ENCODE data around the gene LDLRAD4.

The LDLRAD4 gene

DNA sequence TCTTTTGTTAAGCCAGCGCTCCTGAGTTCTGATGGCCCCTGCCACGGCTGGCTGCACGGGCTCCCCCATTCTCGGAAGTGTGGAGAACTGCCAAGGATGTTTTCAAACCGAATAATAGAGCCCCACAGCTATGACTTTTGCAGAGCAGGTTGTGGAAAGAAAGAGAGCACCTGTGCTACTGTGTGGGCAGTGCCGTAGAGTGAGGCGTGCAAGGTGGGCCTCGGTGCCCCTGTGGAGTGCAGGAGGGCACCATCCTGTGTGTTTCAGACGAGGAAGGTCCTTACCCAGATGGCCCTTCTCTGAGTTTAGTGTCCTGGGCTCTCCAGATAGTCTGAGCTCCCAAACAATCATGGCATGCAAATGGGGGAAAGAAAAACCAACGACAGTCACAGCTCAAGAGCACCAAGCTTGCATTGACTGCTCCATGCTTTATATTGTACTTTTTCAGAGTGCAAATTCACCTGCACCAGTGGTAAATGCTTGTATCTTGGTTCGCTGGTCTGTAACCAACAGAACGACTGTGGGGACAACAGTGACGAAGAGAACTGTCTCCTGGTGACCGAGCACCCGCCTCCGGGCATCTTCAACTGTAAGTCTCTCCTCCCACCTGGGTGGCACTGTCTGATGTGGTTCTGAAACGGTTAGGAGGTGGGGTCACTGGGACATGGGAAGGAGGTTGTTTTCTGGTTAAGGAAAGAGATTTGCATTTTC lies 219.4 kb downstream of the LDLRAD4 start:
- in situ Hi-C loops (cut with MboI; ENCODE audit: low sequenced_read_pairs), result loop anchor here (25.0 kb wide), 1 partner anchor 174 kb away; no protein-coding TSS in a partner anchor

DNA sequence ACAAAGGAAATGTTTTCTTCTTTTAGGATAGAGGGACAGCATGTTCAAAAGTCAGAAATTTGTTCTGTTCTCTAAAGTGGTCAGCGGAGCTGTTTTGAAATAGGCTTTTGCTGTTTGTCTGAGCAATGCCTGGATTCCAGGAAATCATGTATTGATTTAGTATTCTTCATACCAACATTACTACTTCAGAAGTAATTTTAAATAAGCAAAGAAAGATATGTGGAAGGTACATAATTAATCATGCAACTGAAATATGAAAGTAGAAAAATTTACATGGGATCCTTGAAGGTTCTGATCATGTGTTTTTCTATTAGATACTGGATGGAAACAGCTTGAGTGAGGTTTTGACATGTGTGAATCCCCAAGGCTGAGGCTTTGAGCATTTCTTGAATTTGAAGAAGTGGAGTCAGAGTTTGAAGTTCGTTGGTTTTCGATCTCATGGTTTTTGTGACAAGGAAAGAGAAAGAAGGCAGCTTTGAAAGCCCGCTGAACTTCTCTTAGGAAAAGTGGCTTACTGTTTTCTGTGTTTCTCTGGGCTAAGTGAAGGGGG lies 220.0 kb downstream of the LDLRAD4 start:
- in situ Hi-C loops (cut with MboI; ENCODE audit: low sequenced_read_pairs), result loop anchor here (25.0 kb wide), 1 partner anchor 174 kb away; no protein-coding TSS in a partner anchor

DNA sequence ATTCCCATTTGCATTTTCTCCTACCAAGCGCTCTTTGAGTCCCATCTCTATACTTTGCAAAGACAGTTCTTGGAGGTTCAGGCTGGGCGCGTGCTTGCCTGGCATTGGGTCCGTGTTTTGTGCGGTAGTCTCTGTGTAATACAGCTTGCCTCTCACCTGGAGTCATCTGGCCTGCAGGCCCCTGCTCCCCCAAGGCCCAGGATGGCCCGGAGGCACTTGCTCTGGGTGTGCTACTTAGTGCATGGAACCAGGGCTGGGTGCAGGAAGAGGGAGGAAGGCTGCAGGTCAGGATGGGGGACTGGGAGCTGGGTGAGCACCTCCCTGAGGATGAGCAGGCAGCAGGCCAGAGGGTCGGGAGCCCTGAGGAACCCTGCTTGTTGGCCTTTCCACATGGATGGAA lies 220.9 kb downstream of the LDLRAD4 start:
- in situ Hi-C loops (cut with MboI; ENCODE audit: low sequenced_read_pairs), result loop anchor here (25.0 kb wide), 1 partner anchor 173 kb away; no protein-coding TSS in a partner anchor

DNA sequence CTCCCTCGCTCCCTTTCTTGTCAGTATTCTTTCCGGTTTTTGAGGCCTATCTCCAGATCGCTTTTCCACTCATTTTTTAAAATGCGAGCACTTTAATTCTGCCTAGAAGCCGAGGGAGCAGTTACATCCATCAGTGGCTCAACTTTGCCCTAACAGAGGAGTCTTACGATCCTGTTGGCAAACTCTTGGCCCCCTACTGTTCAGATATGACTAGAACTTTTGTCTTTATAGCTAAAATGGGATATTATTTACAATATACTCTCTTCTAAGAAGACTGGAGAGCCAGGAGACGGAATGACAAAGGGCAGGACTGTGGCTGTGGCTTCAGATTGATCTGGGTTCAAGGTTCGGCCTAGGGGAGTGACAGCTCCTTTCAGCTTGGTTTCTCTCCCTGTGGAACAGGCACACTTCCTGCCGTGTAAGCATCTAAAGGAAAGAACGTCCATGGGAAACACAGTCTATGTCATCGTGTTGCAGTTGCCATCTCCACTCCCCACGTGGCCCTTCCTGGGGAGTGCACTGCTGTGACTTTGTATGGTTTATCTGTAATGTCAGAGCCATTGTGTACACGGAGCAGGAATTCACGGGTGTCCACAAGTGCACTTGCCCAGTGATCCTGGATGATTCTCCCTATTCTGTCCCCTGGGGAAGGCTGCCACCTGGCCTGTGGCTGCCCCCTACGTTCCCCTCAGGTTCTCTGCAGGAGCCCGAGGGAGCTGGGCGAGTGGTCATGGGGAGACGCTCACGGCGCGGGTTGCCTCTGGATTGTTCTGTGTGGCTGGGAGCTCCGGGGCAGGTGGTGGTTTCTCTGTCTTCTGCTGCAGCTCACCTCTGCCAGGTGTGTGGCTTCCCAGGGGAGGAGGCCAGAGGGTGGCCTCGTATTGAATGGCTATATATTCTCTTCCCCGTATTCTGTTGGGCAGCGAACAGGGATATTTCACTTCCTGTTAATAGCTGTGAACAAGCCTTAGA lies 222.0 kb downstream of the LDLRAD4 start:
- in situ Hi-C loops (cut with MboI; ENCODE audit: low sequenced_read_pairs), result loop anchor here (25.0 kb wide), 1 partner anchor 172 kb away; no protein-coding TSS in a partner anchor

DNA sequence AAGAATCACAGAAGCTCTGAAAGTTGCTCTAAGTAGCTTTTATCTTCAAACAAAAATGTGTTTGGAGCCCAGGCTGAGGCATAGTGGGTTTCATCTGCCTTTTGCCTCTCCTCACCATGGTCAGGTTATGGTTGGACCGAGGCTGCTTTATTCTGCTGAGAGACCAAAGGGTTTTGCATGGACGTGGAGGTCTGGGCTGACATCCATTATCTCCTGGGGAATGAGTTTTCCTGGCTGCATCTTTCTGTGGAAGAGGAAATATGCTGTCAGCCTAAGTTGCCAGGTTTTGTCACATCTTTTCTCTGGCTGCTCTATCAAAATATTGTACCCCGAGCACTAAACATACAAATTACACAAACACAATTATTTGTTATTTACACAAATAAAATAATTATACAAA lies 223.2 kb downstream of the LDLRAD4 start:
- in situ Hi-C loops (cut with MboI; ENCODE audit: low sequenced_read_pairs), result loop anchor here (25.0 kb wide), 1 partner anchor 171 kb away; no protein-coding TSS in a partner anchor

DNA sequence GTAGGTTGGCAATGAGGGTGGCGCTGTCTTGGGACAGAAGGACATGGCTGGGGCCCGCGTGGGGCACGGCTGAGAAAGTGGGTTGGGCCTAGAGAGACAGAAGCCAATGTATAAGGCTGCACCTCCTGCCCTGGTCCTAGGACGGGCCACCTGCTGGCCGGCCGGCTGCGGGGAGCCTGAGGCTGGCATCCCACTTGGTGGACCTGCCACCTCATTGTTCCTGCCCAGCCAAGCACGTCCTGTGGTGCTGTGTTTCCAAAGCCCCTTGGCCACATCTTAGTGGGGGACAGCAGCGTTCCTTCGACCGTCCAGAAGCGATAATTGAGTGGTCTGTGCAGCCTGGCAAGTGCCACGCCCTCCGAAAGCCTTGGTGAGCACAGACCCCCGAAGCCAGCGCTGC lies 223.9 kb downstream of the LDLRAD4 start:
- in situ Hi-C loops (cut with MboI; ENCODE audit: low sequenced_read_pairs), result loop anchor here (25.0 kb wide), 1 partner anchor 170 kb away; no protein-coding TSS in a partner anchor

DNA sequence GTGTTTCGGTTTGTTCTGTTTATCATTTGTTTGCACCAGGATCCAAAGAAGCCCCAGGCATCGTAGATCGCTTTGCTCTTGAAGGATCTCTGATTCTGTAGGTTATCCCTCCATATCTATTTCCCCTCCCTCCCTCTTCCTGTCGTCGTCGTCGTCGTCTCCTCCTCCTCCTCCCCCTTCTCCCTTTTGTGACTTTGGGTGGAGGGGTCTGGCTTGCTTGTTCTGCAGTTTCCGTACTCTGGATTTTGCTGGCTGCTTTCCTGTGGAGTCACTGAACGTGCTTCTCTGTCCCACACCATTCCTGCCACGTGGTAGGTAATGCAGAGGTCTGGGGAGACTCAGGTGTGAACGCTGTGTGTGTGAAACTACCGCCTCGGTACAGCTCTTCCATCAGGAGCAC lies 225.0 kb downstream of the LDLRAD4 start:
- in situ Hi-C loops (cut with MboI; ENCODE audit: low sequenced_read_pairs), result loop anchor here (25.0 kb wide), 1 partner anchor 169 kb away; no protein-coding TSS in a partner anchor

DNA sequence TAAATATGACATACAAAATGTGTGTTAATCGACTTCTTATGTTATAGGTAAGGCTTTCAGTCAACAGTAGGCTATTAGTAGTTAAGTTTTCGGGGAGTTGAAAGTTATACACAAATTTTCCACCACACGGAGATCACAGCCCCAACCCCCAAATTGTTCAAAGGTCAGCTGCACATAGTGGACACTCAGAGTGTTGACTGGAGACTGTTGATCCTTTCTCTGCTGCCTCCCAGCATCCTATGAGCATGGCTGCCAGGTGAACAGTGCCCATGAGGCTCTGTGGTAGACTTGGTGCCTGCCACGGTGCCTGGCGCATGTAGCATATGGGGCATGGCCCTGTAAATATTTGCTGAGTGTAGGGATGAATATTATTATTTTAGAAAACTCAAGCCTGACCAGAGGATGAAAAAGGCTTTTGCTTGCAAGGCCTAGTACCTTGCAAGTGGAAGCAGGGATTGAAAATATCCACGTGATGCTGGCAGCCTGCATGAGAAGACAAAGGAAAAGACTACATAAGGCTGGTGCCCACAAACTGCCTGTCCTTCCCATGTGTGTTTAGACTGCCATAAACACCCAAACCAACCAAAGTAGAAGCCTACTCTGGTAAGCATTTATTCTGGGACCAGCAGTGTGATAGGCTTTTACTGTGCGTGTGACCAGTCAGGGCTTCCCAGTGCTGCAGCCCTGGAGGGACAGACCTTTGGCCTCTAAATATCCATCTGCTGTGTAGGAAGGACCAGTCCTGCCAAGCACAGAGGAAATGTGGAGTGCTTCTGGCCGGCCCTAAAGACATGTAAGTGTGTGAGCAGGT lies 226.1 kb downstream of the LDLRAD4 start:
- in situ Hi-C loops (cut with MboI; ENCODE audit: low sequenced_read_pairs), result loop anchor here (25.0 kb wide), 1 partner anchor 168 kb away; no protein-coding TSS in a partner anchor

DNA sequence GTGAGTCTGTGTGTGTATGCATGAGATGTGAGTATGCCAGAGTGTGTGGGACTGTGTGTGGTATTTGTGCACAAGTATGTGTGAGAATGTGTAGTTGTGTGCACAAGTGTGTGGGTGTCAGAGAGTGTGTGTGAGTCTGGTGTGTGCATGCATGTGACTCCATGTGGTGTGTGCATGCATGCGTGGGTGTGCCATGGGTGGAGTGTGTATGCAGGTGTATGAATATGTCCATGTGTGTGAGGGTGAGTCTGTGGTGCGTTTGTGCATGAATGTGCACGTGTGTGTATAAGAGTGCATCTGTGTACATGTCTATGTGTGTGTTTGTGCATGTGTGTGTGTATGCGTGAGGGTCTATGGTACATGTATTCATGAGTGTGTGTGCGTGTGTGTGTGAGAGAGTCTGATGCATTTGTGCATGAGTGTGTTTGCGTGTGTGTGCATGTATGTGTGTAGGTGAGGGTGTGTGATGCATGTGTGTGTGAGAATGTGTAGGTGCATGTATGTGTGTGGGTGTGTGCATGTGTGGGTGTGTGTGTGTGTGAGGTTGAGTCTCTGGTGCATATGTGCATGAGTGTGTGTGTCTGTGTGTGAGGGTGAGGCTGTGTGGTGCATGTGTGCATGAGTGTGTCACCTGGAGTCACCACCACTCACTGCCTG lies 226.8 kb downstream of the LDLRAD4 start:
- in situ Hi-C loops (cut with MboI; ENCODE audit: low sequenced_read_pairs), result loop anchor here (25.0 kb wide), 1 partner anchor 167 kb away; no protein-coding TSS in a partner anchor

DNA sequence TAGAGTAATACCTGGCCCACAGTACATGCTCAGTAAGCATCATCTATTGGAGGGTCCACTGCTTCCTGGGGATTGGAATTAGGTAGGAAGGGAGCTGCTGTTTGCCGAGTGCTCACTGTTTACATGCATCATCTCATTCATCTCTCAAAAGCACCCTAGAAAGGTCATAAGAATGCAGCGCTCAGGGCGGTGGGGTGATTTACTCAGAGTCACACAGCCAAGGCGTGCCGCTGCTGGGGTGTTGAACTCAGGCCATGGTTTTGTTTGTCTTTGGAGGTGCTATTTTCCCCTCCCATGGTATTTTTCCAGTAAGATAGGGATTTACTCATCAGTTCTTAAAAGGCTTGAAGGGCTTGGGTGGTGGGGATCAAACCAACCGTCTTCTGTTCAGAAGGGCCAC lies 227.5 kb downstream of the LDLRAD4 start:
- in situ Hi-C loops (cut with MboI; ENCODE audit: low sequenced_read_pairs), result loop anchor here (25.0 kb wide), 1 partner anchor 166 kb away; no protein-coding TSS in a partner anchor

DNA sequence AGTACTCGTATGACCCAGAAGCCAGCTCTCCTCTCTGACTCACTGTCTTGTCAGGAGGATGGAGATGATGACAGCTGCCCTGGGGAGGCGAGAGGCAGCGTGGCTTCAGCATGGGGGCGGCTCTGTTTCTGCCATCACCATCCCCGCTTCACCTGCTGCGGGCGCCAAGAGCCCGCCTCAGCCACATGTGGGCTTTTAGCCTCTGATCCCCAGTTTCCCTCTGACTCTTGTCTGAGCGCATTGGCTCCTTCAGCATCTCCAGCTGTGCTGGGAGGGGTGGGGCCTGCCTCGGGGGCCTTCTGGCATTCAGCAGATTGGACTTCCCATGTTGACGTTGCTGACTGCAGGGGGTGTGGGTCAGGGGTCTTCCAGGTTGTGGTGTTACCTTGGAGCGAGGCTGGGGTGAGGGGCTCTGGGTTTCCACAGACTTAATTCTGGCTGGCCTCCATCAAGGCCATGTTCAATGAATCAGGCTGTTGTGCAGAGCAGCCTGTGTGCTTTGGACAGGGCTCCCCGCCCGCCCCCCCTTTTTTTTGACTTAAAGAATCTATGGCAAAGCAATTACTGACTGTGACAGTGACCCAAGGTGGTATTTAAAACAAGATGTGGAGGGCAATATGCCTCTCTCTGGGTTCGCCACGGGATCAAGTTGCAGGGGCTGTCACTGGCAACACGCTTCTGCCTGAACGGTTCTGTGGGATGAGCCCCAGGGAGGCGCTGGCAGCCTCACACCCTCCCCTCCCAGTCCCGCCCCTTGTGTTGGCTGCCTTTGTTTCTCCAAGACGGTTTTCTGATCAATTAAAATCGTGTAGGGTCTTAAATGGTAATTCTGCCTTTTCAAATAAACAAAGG lies 228.3 kb downstream of the LDLRAD4 start:
- in situ Hi-C loops (cut with MboI; ENCODE audit: low sequenced_read_pairs), result loop anchor here (25.0 kb wide), 1 partner anchor 165 kb away; no protein-coding TSS in a partner anchor

DNA sequence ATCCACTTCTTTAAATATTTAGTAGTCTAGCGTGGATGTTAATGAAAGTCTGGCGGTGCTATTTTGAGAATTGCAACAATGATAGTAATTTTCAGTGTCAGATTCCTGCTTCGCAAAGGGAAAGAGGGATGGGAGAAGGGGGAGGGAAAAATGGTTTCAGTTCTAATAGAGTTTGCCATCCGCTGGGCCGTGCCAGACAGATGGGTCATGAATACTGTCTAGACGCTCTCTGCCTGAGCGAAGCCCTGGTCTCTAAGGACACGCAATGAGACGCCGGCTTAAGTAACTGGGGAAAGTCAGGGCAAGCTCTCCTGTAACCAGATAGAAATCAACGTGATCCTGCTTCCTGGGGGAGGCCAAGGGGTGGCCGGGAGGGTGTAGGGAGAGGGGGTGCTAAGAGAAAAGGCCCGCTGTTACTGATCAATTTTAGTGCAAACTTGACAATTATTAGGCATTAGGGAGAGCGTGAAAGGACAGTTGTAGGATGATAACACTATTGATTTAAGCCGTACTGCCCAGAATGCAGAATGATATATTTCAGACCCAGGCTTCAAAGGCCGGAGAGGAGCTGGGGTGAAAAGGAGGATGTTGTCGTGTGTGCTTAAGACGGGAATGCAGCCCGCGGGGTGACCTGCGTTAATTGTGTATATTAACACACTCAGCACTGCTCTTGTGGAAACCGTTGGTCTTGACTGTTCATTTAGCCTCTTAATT lies 229.2 kb downstream of the LDLRAD4 start:
- in situ Hi-C loops (cut with MboI; ENCODE audit: low sequenced_read_pairs), result loop anchor here (25.0 kb wide), 1 partner anchor 165 kb away; no protein-coding TSS in a partner anchor

DNA sequence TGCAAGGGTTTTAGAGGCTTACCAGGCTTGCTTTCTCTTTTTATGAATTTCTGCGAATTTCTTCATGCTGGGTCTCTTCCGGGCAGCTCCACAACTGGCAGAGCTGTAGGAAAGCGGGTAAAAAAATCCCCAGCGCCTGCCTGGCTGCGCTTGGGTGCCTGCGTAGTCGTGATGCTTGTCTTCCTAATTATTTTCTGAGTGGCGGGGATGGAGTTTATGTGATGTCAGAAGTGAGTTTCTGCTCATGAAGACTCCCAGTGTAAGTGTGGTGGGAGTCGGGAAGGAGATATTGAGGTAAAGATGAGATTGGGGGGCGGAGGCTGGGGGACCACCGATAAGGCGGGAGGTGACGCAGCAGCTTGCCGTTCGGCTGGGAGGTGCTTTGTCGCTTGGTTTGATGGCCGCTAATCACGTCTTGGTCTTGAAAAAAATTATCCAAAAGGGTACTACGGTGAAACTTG lies 229.8 kb downstream of the LDLRAD4 start:
- in situ Hi-C loops (cut with MboI; ENCODE audit: low sequenced_read_pairs), result loop anchor here (25.0 kb wide), 1 partner anchor 164 kb away; no protein-coding TSS in a partner anchor

DNA sequence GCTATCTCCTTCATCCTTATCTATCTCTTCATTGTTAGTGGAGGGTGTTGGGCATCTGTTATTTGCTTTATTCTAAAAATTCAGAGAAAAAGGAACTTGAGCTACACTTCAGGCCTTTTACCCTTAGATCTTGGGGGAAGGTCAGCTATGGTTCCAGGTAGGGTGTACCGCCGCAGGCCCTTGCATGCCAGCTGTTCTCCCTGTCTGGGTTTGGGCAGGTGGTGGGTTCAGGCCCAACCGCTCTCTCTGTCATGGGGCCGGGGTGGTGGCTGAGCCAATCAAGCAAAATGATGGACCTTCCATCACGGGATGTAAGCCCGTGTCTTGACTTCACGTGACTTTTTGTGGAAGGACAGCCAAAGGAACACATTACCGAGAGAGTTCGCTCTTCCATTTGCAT lies 231.1 kb downstream of the LDLRAD4 start:
- in situ Hi-C loops (cut with MboI; ENCODE audit: low sequenced_read_pairs), result loop anchor here (25.0 kb wide), 1 partner anchor 163 kb away; no protein-coding TSS in a partner anchor

DNA sequence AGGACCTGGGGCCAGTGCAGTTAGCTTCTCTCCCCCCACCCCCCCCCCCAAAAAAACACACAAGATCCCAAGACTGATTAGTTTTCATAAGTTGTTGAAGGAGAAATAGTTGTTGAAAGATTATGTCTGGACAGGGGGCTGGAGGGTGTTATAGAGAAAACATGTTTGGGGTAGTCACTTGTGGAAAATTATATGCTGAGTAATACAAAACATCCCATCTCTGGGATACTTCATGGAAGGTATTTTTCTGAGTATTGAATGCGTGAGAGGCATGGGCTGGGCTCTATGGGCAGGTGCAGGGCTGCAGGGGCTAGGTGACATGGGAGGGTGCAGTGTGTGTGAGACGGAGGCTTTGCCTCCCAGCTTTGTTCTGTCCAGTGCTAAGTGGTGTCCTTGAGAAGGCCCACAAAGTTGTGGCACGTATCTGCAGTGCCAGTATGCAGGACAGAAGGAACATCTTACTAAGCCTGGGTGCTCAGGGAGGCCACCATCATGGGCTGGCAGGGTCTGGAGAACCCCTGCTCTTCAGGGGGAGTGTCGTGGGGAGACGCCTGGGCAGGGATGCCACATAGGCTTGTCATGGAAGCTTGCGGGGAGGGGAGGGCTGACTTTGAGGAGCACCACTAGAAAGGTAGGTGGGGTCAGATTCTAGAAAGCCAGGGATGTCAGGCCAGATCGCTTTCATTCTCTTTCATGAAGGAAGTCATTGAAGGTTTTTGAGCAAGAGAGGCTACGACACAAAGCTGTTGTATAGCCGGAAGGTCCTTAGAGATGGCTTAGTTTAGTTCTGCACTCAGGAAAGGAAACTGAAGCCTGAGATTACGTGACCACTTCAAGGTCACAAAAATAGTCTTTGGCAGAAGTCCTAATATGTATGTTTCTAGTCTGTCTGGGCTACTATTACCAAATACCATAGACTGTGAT lies 232.0 kb downstream of the LDLRAD4 start:
- in situ Hi-C loops (cut with MboI; ENCODE audit: low sequenced_read_pairs), result no loop called here

DNA sequence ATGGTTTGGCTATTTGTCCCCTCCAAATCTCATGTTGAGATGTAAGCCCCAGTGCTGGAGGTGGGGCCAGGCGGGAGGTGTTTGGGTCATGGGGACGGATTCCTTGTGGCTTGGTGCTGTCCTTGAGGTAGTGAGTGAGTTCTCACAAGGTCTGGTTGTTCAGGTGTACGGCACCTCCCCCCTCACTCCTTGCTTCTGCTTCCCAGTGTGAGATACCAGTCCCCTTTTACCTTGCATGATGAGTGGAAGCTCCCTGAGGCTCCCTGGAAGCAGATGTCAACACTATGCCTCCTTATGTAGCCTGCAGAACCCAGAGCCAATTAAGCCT lies 232.6 kb downstream of the LDLRAD4 start:
- in situ Hi-C loops (cut with MboI; ENCODE audit: low sequenced_read_pairs), result no loop called here

Data from HL-60/S4 treated with phorbol 12-myristate 13-acetate at 8.2 ng/mL for 4 days and 3 days (cell line).